Stomach (tissue), 9 donors: Measurements from ENCODE around the gene NAXD. TPM values are rescaled to one million over a fixed set of nuclear protein-coding genes. Genes with fewer than 3 reads are reported as not detected.

Experiments used
- DNase-seq, 2 donors: peaks; one replicate each; pipeline versions ENCODE4 v3.0.0 to v3.0.0-alpha.2; 2013 to 2019
- H3K27ac ChIP-seq, 5 donors: fragments of 200-600 bp in 4 of 5; sonication (generic) in 4 of 5; one replicate each; pipeline ENCODE4 v1.5.1; 2013 to 2019; ENCODE audit warnings: mild to moderate bottlenecking in 1 of 5, moderate library complexity in 1 of 5
- H3K27me3 ChIP-seq, 3 donors: fragments of 200-600 bp; sonication (generic); one replicate each; pipeline ENCODE4 v1.5.1; 2017 to 2019; ENCODE audit warnings: mixed run types in 1 of 3
- H3K36me3 ChIP-seq, 4 donors: fragments of 200-600 bp; sonication (generic); 1 replicate in 3 of 4; 2 replicates in 1 of 4; pipeline ENCODE4 v1.5.1; 2016 to 2019
- H3K4me1 ChIP-seq, 4 donors: fragments of 200-600 bp; sonication (generic); one replicate each; pipeline ENCODE4 v1.5.1; 2016 to 2019
- H3K4me3 ChIP-seq, 4 donors: fragments of 200-600 bp; sonication (generic) in 3 of 4; one replicate each; pipeline ENCODE4 v1.5.1; 2016 to 2019; ENCODE audit warnings: mild to moderate bottlenecking in 1 of 4
- H3K9me3 ChIP-seq, 4 donors: fragments of 200-600 bp; sonication (generic); one replicate each; pipeline ENCODE4 v1.5.1; 2016 to 2019
- EP300 ChIP-seq: sonication (generic); formaldehyde crosslinking; IDR thresholded peaks from one replicate; pipeline ENCODE4 v1.6.1; 2017; ENCODE audit warnings: antibody characterized with exemption
- POLR2A ChIP-seq, 4 donors: fragments of 450-650 bp; IDR thresholded peaks; one replicate each; pipeline ENCODE4 v1.6.1; 2016; ENCODE audit warnings: antibody characterized with exemption in 4 of 4, control low read depth in 2 of 4, mild to moderate bottlenecking in 1 of 4, moderate library complexity in 1 of 4
- POLR2AphosphoS5 ChIP-seq, 3 donors: sonication (generic); formaldehyde crosslinking; IDR thresholded peaks; one replicate each; pipeline ENCODE4 v1.6.1; 2016; ENCODE audit warnings: antibody characterized with exemption in 3 of 3
- WGBS, 5 donors: extraction: QIAGEN DNeasy Blood & Tissue Kit in 3 of 5; methylation state at CpG; one replicate each; pipeline versions ENCODE4 v1.1.5 to v1.1.7; 2013 to 2018; 5-methylcytosine and 5-hydroxymethylcytosine counted together
- intact Hi-C: fragments of 100-400 bp; cut with DNase I; formaldehyde crosslinking; loops from one replicate; pipeline ENCODE4 v1.15.1; 2023; ENCODE audit warnings: low total_unique reads
- polyA plus RNA-seq, 3 donors: library from polyadenylated mRNA; stranded (reverse); fragments of 200-250 nt; gene quantifications; one replicate each; pipeline ENCODE4 v1.2.3, GENCODE V29; 2013
- total RNA-seq, 5 donors: library from RNA; depleted of rRNA; stranded (reverse); fragments of >200 nt; gene quantifications; one replicate each; pipeline versions ENCODE4 v1.1.0 to v1.2.3, GENCODE V29; 2014 to 2016
- TF ChIP-seq, protein P1 (sequence below), 7 experiments: fragments of 450-650 bp in 4 of 7; fragments of 200-600 bp in 3 of 7; sonication (generic) in 3 of 7; IDR thresholded peaks; one replicate each; pipeline ENCODE4 v1.5.1; 2016 to 2019; ENCODE audit warnings: antibody characterized with exemption in 7 of 7, control low read depth in 2 of 7, mild to moderate bottlenecking in 1 of 7
- donor health status: healthy with polysubstance abuse.
- donor health status: Bipolar disorder and iron deficiency.
- donor health status: healthy.

The NAXD gene
- total and polyA plus RNA-seq, 8 donors, result 25.7 to 50.7 (median 39.9) TPM

GRCh38 chr13:110687736-110688135, 72.4 kb downstream of the NAXD start:
- no peaks in the 10 kb centered on the region for H3K9me3 ChIP-seq
- WGBS, 5 donors, result 88 to 93% (median 93%) methylated on average over 16 of the region's 16 CpGs
- no peak for TF ChIP-seq POLR2A (IDR thresholded peaks at IDR 0.05)
- TF ChIP-seq, protein P1, sequence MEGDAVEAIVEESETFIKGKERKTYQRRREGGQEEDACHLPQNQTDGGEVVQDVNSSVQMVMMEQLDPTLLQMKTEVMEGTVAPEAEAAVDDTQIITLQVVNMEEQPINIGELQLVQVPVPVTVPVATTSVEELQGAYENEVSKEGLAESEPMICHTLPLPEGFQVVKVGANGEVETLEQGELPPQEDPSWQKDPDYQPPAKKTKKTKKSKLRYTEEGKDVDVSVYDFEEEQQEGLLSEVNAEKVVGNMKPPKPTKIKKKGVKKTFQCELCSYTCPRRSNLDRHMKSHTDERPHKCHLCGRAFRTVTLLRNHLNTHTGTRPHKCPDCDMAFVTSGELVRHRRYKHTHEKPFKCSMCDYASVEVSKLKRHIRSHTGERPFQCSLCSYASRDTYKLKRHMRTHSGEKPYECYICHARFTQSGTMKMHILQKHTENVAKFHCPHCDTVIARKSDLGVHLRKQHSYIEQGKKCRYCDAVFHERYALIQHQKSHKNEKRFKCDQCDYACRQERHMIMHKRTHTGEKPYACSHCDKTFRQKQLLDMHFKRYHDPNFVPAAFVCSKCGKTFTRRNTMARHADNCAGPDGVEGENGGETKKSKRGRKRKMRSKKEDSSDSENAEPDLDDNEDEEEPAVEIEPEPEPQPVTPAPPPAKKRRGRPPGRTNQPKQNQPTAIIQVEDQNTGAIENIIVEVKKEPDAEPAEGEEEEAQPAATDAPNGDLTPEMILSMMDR (IDR thresholded peaks at IDR 0.05), result no peak
- no peak for TF ChIP-seq EP300
- no peak for TF ChIP-seq POLR2AphosphoS5 (IDR thresholded peaks at IDR 0.05)
- peaks cover 0 to 14% (median 9%) of the 10 kb centered on the region in 4 donors for H3K4me1 ChIP-seq
- H3K4me3 ChIP-seq, result no peak overlapping the region
- H3K27ac ChIP-seq, result no peak overlapping the region
- DNase-seq, result no peak
- no peaks in the 10 kb centered on the region for H3K27me3 ChIP-seq
- peaks cover 12 to 92% (median 72%) of the 10 kb centered on the region in 4 donors for H3K36me3 ChIP-seq
- intact Hi-C loops, result no loop called here

- H3K27ac ChIP-seq, result no peak overlapping the region
- peaks cover 10 to 92% (median 73%) of the 10 kb centered on the region in 4 donors for H3K36me3 ChIP-seq
- 86 to 97% (median 90%) methylated on average over 9 of the region's 9 CpGs for WGBS, 5 donors
- H3K27me3 ChIP-seq, result no peaks in the 10 kb centered on the region
- TF ChIP-seq, protein P1 (IDR thresholded peaks at IDR 0.05), result no peak
- TF ChIP-seq EP300 (no peak), POLR2AphosphoS5 (IDR thresholded peaks at IDR 0.05) (no peak), POLR2A (IDR thresholded peaks at IDR 0.05) (no peak)
- no peak overlapping the region for H3K4me3 ChIP-seq
- intact Hi-C loops, result no loop called here
- no peak for DNase-seq
- H3K9me3 ChIP-seq, result no peaks in the 10 kb centered on the region
- peaks cover 0 to 12% (median 4%) of the 10 kb centered on the region in 4 donors for H3K4me1 ChIP-seq
Observed at GRCh38 chr13:110689041-110689440, 73.7 kb downstream of the NAXD start.

Other genes starting within 250 kb of the NAXD start
- gene RAB20, start 53.8 kb upstream of the NAXD start, total RNA-seq, result 10 to 100 TPM; 11.7 to 44.6 (median 20.0) TPM
- gene RAB20, start 53.8 kb upstream of the NAXD start, polyA plus RNA-seq, result 10 to 100 TPM; 25.5 to 41.8 (median 36.0) TPM
- gene CARS2, start 90.6 kb downstream of the NAXD start, total RNA-seq, result 100 to 1,000 TPM in 1 of 5 donors, 10 to 100 TPM in 4; 59.4 to 247 (median 70.0) TPM
- gene CARS2, start 90.6 kb downstream of the NAXD start, polyA plus RNA-seq, result 10 to 100 TPM; 49.3 to 87.2 (median 81.4) TPM
- gene ING1, start 98.2 kb downstream of the NAXD start, total RNA-seq, result 10 to 100 TPM in 3 of 5 donors, 1 to 10 TPM in 2; 6.4 to 88.9 (median 12.9) TPM
- gene ING1, start 98.2 kb downstream of the NAXD start, polyA plus RNA-seq, result 1 to 10 TPM; 6.7 to 7.7 (median 7.0) TPM